ENCODE data around the gene TMEM117. TPM values are rescaled to one million over a fixed set of nuclear protein-coding genes. Genes with fewer than 3 reads are reported as not detected.
"Not testable (repeated sequence)": the region's sequence is repeated elsewhere in the genome, so short reads cannot be mapped to it uniquely, and the experiment has no call there.

TMEM117 gene
- polyA plus RNA-seq, 1 donor: 14.0 TPM

DNA sequence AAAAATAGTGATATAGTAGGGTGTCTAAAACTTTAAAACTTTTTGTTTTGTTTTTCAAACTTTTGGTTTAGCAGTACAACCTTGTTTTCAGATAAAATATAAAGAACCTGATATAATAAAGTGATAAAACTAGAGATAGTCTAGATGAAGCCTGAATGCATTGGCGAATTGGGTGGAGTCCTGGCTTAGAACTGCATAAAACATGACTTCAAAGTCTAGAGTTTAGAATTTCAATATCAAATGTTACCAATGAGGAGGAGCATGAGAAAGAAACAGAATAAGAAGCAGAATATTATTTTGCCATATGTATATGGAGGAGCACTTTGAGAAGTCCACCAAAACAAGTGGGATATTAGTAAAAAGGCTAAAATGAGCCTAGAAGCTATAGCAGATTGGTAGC lies 263.6 kb downstream of the TMEM117 start:
- DNase-seq: no peak

DNA sequence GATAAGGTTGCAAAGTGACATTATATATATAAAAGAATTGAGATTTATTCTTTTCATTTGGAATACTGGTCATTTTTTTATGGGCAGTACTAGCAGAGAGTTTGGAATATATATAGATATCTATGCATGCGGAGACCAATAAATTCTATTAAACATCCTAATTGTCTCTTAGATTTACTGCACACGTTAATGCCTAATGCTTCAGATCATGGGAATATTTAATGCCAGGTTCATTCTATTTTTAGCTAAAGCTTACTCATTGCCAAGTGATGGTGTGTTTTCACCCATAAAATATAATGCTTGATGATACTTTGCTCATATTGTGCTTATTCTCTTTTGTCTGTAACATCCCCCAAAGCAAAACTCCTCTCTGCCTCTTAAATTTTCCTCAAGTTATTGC lies 264.4 kb downstream of the TMEM117 start:
- DNase-seq: no peak

DNA sequence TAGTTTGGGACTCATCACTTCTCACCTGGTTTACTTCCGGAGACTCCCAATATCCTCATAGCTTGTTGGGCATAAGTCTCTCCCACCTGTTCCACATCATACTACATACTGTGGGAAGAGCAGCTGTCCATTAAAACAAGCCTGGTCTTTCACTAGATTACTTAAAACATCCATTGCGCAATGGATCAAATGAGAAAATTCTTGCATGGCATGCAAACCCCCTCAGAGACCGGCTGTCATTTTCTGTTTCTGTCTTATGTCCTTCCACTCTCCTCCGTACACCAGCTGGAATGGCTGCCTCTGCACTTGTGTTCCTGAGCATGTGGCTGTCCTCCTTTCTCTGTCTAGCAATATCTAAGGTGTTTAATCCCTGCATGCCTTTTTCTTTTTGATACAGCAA lies 265.6 kb downstream of the TMEM117 start:
- DNase-seq: no peak

DNA sequence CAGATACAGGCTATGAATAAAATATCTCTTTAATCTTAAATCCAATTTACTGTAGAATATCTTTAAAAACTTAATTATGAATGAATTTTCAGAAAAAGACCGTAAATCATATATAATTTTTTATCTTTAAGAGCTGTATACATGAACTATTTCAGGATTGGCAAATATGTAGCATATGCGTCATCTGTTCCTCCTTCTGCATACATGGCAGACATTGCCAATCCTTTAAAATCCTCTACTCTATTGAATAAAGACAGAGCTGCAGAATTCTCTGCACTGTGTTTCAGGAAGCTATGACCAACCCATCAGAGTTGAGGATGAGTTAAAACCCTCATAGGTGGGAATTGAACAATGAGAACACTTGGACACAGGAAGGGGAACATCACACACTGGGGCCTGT lies 279.0 kb downstream of the TMEM117 start:
- no peak for DNase-seq

DNA sequence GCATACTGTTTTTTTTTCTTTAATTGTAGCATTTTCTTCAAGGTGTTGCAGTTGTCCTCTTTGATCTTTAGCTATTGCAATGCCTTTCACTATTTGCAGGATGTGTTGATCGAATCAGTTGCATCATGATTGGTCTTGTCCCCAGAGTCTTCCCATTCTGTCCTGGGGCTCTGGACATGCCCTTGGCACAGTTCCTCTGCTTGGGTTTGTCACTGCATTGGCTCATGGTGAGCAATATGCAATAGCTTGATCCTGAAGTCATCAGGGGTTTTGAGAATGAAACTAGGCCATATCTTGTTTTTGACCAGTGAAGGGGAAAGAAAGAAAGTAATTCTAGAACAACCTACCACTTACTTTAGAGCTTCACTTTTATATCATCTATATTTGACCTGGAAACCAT lies 281.5 kb downstream of the TMEM117 start:
- DNase-seq: no peak

DNA sequence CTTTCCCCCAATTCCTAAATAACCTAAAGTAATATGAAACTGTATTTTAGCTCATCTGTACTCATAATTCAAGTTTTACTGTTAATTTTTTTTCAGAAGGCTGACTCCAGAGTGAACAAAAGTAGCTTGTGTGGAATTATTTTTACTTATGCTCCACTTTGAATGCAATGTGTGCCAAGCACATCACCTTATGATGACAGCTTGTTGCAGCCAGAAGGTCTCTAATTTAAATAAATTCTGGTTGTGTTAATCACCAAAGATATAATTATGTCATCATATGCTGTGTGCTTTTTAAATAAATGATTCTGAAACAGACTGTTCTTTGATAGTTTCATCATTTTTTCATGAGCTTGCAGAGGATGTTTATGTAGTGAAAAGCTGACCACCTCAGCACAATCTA lies 283.1 kb downstream of the TMEM117 start:
- DNase-seq: no peak

DNA sequence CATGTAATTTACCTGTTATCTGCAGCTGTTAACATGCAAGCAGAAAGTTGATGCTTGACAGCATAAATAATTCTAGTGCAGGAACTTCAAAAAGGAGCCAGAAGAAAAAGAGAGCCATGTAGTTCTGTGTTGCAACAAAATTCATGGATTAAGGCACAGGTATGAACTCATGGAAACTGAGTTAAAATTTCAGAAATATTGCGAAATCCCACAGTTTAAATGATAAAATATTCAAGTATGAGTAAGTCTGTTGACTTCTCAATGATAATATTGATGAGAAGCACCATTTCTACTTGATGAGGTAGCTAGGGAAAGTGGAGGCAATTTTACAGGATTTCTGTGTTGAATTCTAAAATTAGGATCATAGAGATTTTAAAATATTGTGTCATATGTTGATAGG lies 290.9 kb downstream of the TMEM117 start:
- no peak for DNase-seq

DNA sequence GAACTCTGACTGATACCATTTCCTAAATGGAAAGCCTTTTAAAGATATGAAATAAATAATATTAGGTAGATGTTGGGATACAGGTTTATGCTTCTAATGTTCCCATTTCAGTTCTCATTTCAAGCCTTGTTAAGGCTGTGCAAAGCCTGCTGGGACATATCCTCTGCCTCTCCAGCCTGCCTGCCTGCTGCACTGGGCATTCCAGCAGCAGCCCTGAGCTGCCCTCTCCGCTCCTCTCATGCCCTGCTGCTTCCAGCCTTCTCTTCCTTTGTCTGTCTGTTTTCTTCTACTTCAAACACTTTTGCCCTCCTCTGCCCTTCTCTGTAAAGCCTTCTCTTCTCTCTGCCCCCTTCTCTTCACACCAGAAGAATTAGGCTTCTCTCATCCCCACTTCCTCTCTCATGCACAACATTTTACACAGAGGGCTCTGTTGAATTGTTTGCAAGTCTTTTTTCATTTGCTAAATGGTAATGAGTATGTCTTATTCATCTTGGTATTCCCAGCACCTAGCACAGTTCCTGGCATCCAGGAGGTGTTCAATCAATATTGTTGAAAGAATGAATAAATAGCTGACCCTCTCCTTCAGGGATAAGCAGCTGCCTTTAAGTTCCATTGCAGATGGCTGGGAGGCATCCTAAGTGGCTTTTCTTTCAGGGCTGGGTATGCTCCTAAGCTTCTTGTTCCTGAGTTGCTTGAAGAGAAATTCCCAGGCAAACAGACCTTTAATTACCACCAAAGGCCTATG lies 292.3 kb downstream of the TMEM117 start:
- no peak for DNase-seq

DNA sequence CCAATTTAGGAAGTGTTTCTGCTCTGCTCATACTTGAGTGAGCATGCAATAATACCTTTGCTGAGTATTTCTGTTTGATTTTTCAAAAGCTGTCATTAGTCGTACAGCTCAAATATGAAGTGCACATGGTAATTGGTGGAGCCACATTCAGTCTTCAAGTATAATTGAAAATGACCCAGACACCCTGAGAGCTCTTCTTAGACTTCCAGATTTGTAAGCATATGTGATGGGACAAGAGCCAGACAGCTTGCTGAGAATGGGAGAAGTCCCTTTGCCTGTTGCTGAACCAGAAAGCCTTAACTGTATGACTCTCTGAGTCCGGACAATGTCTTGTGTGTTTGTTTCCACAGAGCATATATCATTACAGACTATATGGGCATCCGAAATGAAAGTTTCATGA lies 307.3 kb downstream of the TMEM117 start:
- DNase-seq: no peak

DNA sequence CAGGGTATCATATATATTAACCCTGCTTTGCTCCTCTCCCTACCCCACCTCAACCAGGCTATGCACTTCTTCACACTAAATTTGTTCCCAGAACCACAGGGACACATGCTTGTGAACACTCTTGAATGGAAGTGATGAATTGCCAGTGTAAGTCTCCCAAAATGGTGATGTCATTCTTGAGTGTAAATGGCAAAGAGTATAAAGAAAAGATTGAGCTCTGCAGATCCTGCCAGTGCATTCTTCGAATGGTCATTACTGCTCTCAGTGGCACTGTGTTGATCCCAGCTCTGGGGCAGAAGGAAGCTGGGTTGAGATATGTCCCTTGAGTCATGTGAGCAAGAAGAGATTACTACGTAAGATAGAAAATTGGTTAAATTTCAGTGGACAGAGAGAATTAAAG lies 313.1 kb downstream of the TMEM117 start:
- DNase-seq: no peak

DNA sequence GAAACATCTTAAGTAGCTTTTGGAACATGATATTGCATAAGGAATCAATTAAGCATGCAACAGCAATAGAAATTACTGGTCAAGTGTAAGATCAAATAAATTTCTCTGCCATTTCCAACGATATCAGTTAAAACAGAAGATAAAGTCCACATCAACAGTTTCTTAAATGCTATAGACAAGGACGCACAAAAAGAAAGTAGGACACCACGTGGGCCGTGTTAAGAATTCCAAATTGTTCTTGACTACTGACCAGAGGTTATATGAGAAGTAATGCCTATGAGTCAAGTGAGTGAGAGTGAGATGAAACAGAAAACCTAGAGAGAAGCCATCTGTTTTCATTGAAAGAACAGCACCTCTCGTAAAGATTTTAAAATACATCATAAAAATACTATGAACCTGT lies 318.2 kb downstream of the TMEM117 start:
- DNase-seq: no peak

DNA sequence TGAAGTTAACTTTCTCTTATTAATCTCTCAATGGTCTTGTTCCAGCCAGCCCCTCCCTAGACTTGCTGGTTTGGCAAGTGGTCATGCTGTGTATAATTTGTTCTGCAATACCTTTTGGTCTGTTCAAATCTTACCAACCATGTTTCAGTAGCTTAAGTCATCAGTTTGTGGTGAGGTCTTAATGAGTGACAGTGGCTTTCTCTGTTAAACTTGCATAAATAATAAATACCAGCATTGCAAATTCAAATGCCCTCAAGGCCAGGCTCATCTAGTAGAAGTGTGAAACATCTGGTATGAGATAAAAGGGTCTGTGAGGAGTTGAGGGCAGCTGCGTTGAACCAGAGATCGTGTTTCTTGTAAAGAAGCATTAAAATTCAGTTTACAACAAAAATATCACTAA lies 319.5 kb downstream of the TMEM117 start:
- DNase-seq: no peak

DNA sequence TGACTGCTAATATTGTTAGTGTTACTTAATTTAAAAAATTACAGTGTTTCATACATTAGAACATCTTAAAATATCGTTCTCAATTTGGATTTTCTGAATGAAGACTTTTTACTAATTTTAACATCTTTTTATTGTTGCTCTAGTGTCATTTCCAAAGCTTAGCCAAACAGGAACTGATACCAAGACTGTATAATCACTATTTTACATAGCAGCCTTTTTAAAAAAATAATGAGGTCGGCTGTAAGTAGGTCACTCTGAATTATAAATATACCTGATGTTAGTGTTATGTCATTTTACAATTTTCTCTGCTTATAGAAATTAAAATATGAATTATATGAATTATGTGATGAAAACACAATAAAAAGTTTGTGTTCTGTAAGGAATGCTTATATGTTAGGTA lies 321.5 kb downstream of the TMEM117 start:
- no peak for DNase-seq

DNA sequence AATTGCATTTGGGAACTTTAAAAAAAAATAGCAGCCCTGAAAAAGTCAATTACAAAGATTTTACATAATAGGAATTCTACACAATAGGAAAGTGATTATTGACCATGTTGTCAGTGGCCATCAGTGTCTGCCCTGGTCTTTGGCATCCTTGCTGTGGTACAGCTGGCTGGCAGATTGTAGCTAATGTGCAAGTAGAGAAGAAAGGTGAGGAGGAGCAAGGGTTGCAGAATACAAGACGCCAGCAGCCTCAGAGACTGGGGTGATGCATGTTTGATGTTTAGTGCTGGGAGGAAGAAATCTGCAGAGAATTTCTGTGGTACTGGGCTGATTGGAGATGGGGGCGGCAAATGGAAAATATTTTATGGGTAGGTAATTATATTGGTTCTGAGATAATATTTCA lies 322.9 kb downstream of the TMEM117 start:
- no peak for DNase-seq

DNA sequence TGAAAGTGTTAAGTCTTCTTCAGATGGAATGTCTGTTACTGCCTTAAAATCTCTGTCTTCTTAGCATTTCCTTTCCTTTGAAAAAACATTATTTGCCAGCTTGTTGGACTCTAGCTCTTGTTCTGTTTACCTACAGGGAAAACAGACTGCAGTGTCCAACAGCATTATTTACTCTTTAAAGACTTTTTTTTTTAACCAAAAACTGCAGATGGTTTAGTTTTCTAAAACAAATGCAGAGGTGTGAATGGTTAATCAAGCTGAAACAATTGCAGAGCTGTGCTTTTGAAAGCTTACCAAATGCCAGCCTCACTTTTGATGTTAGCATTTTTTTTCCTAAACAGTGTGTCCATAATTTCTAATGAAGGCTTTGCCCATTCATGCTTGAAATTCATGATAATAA lies 323.3 kb downstream of the TMEM117 start:
- no peak for DNase-seq

DNA sequence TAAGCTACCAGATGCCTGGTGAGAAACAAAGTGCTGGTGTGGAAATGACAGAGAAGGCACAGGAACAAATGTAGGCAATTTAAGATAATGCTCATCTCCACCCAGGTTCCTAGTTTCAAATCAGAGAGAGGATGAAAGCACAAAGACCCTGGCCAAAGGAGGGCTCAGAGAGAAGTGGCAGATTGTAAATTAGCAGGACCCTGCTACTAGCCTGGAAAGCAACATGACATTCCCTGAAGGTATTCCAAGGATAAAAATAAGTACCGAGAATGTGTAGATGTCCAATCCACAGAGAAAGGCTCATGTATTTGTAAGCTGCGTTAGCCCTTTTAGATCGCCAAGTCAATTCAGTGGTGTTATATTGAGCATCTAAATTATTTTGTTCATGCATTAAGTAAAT lies 324.0 kb downstream of the TMEM117 start:
- DNase-seq: no peak

DNA sequence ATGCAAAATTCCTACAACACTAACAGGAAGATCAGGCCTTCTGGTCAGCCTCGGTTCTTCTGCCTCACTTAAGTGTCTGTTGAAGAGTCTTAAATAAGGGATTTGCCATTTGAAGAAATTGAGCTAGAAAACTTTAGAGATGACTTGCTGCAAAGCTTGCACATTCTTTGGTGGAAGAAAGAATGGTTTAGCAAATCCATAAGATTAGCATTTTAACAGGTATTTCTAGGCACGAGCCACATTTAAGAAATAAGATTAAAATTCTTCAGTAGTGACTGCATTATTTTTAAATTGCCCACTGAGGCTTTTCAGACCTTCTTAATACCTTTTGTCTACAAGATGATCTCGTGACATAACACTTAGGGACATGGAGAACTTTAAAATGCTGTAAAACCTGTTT lies 327.1 kb downstream of the TMEM117 start:
- DNase-seq: no peak

DNA sequence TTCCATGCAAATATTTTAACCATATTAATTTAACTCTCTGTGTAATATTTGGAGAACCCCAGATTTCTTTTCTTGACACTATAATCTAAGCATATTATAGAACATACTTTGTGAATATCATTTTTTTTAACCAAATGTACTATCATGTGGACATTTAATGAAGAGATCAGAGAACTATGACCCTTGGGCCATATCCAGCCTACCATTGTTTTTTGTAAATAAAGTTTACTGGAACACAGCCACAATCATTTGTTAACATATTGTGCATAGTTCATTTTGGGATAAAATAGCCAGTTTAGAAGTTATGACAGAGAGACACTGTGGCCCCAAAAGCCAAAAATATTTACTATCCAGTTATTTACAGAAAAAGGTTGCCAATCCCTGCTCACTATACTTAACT lies 338.2 kb downstream of the TMEM117 start:
- DNase-seq: no peak

DNA sequence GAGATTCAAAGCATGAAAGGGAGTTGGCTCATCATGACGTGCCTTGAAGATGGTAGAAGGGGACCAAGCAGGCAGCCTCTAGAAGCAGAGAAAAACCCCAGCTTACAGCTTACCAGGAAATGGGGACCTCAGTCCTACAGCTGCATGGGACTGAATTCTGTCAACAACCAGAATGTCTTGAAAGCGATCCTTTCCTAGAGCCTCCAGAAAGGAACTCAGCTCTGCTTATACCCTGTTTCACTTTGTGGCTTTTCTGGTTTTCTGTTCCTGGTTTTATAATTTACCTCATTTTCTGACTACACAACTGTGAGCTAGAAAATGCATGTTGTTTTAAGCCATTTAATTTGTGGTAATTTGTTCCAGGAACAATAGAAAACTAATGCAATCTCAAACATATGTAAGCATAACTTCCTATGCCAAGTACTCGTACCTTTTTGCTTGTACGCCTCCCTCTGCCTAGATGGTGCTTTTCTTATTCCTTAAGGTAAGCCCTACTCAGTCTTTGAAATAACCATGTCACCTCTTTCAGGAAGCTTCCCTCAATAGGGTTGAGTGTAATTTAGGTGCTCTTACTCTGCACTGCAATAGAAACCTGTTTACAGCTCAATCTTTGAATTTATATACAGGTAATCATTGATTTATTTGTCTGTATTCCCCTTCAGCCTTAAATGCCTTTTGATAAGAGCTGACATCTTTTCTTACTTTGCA lies 348.8 kb downstream of the TMEM117 start:
- DNase-seq: no peak

DNA sequence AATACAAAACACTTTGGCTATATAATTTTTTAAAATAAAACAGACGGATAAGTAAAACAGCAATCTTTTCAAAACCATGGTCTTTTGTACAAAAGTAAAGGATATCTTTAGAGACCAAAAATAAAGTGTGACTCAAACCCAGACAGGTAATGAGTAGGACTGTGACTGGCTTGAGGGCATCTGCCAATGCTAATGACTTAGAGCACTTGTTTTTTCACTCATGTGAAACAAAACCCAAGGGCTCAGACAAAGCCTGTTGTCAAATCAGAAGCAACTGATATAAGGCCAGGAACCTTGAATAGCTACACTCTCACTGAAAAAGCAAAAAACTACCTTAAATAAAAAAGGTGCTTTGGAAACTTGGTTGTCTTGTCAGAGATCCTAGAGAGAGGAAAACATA lies 357.4 kb downstream of the TMEM117 start:
- no peak for DNase-seq

DNA sequence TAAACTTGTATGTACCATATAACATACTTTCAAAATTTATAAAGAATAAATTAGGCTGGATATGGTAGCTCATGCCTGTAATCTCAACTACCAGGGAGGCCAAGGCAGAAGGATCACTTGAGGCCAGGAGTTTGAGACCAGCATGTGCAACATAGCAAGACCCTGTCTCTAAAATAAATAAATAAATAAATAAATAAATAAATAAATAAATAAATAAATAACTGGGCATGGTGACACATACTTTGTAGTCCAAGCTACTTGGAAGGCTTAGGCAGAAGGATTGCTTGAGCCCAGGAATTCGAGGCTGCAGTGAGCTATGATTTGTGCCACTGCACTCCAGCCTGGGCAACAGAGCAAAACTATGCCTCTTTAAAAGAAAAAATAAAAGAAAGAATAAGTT lies 359.8 kb downstream of the TMEM117 start:
- DNase-seq: not testable (repeated sequence)

DNA sequence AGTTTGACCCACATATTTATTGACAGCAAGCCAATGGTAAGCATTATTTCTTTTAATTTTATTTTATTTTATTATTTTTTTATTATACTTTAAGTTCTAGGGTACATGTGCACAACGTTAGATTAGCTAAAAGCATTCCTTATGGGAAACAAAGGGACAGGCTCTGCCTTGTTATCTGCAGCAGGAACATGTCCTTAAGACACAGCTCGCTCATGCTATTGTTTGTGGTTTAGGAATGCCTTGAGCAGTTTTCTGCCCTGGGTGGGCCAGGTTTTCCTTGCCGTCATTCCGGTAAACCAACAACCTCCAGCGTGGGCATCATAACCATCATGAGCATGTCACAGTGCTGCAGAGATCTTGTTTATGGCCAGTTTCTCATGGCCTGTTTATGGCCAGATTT lies 370.2 kb downstream of the TMEM117 start:
- no peak for DNase-seq

DNA sequence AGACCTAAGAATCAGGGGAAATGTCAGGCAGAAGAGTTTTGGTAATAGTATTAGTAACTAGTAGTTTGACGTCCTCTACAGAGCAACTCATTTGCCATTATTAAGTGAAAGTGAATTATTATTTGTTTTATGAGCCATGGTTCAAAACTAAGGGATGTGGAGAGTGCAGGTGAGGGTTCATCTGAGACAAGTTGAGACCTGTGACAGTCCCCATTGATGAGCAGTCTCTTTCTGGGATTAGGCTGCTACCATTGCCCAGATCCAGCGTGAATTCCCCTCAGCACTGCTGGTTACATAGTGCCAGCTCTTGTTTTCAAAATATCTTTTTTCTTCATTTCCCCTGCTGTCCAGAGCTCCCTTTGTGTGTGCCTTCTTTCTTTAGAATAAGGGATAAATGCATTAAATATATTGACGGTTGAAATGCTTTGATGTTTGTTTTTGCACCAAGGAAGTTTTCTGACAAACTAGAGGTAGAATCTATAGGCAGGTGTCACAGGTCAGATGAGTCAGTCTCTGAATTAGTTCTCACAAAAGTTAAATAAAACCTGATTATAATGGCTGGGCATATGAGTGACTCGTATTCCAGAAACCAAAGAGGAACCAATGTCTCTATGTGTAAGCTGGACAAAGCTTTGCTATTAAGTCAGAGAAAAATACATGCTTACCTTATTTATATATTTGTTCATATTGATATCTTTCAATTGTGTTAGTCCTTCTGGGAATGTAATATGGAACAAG lies 381.4 kb downstream of the TMEM117 start:
- DNase-seq: no peak

All from left kidney (tissue), 2 donors.